Bronchial epithelial cell (primary cell): ENCODE results near the gene PCARE. TPM values are rescaled to one million over a fixed set of nuclear protein-coding genes. Genes with fewer than 3 reads are reported as not detected.

ENCODE experiments used
- DNase-seq: peaks from one replicate; pipeline ENCODE4 v3.0.0-alpha.2; 2010; ENCODE audit warnings: low read depth
- FAIRE-seq: peaks from 2 replicates; lab custom pipeline; 2011; peaks lifted over from hg19 to GRCh38; lab: Jason Lieb, UNC
- H3K27me3 ChIP-seq: 2 replicates; pipeline ENCODE4 v1.5.1; 2011; ENCODE audit warnings: low read length; ENCODE audit not compliant: control insufficient read depth, insufficient read depth
- H3K36me3 ChIP-seq: 2 replicates; pipeline ENCODE4 v1.5.1; 2011; ENCODE audit warnings: low read length; ENCODE audit not compliant: control insufficient read depth, insufficient read depth
- H3K4me3 ChIP-seq: 2 replicates; pipeline ENCODE4 v1.5.1; 2011; ENCODE audit warnings: mild to moderate bottlenecking, low read depth, low read length, control low read depth
- total RNA-seq: library from RNA; depleted of rRNA; stranded (reverse); fragments of >200 nt; gene quantifications from 2 replicates; pipeline ENCODE4 v1.2.1, GENCODE V29; 2014
- TF ChIP-seq, protein P1 (sequence below): IDR thresholded peaks from 2 replicates; pipeline ENCODE4 v1.5.1; 2011; ENCODE audit warnings: mild to moderate bottlenecking, moderate library complexity, low read length, control low read depth, inconsistent platforms; ENCODE audit not compliant: insufficient read depth, severe bottlenecking

The PCARE gene
- total RNA-seq, 1 donor from 2014 or later: not detected

DNA sequence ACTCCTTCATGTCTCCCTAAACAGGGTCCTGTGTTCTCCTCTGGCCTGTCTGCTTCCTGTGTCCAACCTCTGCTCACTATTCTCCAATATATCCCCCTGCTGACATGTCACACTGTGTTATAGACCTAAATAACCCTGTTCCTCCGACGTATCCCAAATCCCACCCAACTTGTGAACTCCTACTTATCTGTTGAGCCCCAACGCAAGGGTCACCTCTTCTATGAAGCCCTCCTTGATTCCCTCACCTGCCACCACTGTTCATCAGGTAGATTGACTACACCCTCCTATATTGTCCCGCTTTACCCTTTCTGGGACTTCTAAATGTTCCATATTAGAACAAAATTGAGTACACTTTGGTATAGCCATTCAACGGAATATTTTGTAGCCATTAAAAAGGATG is 42.1 kb downstream of the PCARE start:
- TF ChIP-seq, protein P1, sequence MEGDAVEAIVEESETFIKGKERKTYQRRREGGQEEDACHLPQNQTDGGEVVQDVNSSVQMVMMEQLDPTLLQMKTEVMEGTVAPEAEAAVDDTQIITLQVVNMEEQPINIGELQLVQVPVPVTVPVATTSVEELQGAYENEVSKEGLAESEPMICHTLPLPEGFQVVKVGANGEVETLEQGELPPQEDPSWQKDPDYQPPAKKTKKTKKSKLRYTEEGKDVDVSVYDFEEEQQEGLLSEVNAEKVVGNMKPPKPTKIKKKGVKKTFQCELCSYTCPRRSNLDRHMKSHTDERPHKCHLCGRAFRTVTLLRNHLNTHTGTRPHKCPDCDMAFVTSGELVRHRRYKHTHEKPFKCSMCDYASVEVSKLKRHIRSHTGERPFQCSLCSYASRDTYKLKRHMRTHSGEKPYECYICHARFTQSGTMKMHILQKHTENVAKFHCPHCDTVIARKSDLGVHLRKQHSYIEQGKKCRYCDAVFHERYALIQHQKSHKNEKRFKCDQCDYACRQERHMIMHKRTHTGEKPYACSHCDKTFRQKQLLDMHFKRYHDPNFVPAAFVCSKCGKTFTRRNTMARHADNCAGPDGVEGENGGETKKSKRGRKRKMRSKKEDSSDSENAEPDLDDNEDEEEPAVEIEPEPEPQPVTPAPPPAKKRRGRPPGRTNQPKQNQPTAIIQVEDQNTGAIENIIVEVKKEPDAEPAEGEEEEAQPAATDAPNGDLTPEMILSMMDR: no peak
- Histone ChIP-seq H3K4me3 (no peak overlapping the region), H3K36me3 (no peaks in the 10 kb centered on the region), H3K27me3 (no peaks in the 10 kb centered on the region)
- no peak for DNase-seq
- no peak for FAIRE-seq

GRCh38 chr2:29031046-29031445 is 43.3 kb downstream of the PCARE start:
- FAIRE-seq (peak; percentile 55), DNase-seq (no peak)
- Histone ChIP-seq H3K36me3 (no peaks in the 10 kb centered on the region), H3K27me3 (no peaks in the 10 kb centered on the region), H3K4me3 (no peak overlapping the region)
- TF ChIP-seq, protein P1: no peak

- TF ChIP-seq, protein P1: no peak
- Histone ChIP-seq H3K4me3 (no peak overlapping the region), H3K27me3 (no peaks in the 10 kb centered on the region), H3K36me3 (no peaks in the 10 kb centered on the region)
- DNase-seq (no peak), FAIRE-seq (peak; percentile 28)
Measured at GRCh38 chr2:29025711-29026110, 48.6 kb downstream of the PCARE start.

DNA sequence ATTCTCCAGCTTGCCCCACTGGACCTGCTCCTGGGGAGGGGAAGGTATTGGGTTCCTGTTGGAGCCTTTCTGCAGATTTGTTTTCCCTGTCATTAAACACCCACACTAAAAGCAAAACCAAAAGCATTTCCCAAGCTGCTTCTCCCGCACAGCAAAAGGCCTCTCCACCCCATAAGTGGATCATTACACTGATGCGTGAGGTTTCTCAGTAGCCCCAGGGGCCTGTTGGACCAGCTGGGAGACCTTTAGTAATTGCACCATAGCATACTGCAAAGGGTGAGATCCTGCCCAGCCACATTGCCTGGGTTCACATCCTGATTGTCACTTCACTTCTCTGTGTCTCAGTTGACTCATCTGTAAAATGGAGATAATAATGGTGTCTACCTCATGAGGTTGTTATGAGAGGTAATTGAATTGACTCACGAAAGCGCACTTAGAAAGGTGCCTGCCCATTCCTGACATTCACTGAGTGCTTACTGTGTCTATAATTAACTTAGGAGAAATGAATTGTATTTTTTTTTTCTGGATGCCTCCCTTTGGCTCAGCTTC is 49.4 kb downstream of the PCARE start:
- H3K27me3 ChIP-seq: no peaks in the 10 kb centered on the region
- no peak overlapping the region for H3K4me3 ChIP-seq
- TF ChIP-seq, protein P1: no peak
- DNase-seq (no peak), FAIRE-seq (peak; percentile 83)
- no peaks in the 10 kb centered on the region for H3K36me3 ChIP-seq

- H3K36me3 ChIP-seq: no peaks in the 10 kb centered on the region
- FAIRE-seq: no peak
- no peak overlapping the region for H3K4me3 ChIP-seq
- no peaks in the 10 kb centered on the region for H3K27me3 ChIP-seq
- TF ChIP-seq, protein P1: no peak
- DNase-seq: no peak
Measured at GRCh38 chr2:29023188-29023587, 51.1 kb downstream of the PCARE start.

DNA sequence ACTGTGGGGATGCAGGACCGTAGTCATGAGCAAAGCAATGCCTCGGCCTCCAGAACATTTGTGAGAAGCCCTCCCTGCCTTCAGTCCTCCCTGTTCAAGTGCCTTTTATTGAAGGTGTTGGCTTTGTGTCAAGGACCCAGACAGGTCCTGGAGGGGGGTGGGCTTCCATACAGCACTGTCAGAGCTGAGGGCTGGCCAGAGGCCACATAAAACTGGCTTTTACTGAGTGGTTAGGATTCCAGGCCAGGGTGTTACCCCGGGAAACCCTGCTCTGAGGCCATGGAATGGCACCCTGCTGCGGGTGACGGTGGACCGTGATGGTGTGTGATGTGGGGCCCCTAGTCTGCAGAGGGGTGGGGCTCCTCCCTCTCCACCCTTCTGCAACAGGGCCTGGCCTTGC is 51.6 kb downstream of the PCARE start:
- TF ChIP-seq, protein P1: no peak

More for the DNA sequence above, 51.6 kb downstream of the PCARE start:
- Histone ChIP-seq H3K4me3 (no peak overlapping the region), H3K36me3 (no peaks in the 10 kb centered on the region), H3K27me3 (no peaks in the 10 kb centered on the region)
- no peak for FAIRE-seq
- no peak for DNase-seq
